H9 (cell line): Measurements from ENCODE around the gene PTPRF. TPM values are rescaled to one million over a fixed set of nuclear protein-coding genes. Genes with fewer than 3 reads are reported as not detected.

ENCODE experiments used
- DNase-seq: peaks from one replicate; pipeline ENCODE4 v3.0.0-alpha.2; 2017
- H2AFZ ChIP-seq: one replicate; pipeline ENCODE4 v1.6.1; 2013; ENCODE audit warnings: mild to moderate bottlenecking, low read length, control low read depth, moderate library complexity
- H2AK5ac ChIP-seq: 2 replicates; pipeline ENCODE4 v1.6.1; 2013; ENCODE audit warnings: low read length, control low read depth, mixed read lengths; ENCODE audit not compliant: insufficient read length
- H2BK120ac ChIP-seq: one replicate; pipeline ENCODE4 v1.6.1; 2013; ENCODE audit warnings: low read depth, mild to moderate bottlenecking, low read length, control low read depth, inconsistent platforms; ENCODE audit not compliant: poor library complexity, severe bottlenecking
- H2BK12ac ChIP-seq: 2 replicates; pipeline ENCODE4 v1.6.1; 2013; ENCODE audit warnings: low read length, control low read depth, mixed read lengths, low read depth; ENCODE audit not compliant: insufficient read length
- H2BK15ac ChIP-seq: 2 replicates; pipeline ENCODE4 v1.6.1; 2013; ENCODE audit warnings: low read depth, low read length, control low read depth
- H2BK20ac ChIP-seq: one replicate; pipeline ENCODE4 v1.6.1; 2013; ENCODE audit warnings: low read depth, mild to moderate bottlenecking, low read length, control low read depth, inconsistent platforms; ENCODE audit not compliant: poor library complexity, severe bottlenecking
- H2BK5ac ChIP-seq: 2 replicates; pipeline ENCODE4 v1.6.1; 2013; ENCODE audit warnings: low read length, control low read depth, mixed read lengths; ENCODE audit not compliant: insufficient read length
- H3K14ac ChIP-seq: 2 replicates; pipeline ENCODE4 v1.6.1; 2013; ENCODE audit warnings: low read length, control low read depth; ENCODE audit not compliant: insufficient read depth
- H3K18ac ChIP-seq: 2 replicates; pipeline ENCODE4 v1.6.1; 2013; ENCODE audit warnings: low read depth, mild to moderate bottlenecking, mixed read lengths, low read length, control low read depth; ENCODE audit not compliant: insufficient read length
- H3K23ac ChIP-seq: 2 replicates; pipeline ENCODE4 v1.6.1; 2013; ENCODE audit warnings: low read length, control low read depth, mixed read lengths, low read depth; ENCODE audit not compliant: insufficient read length
- H3K23me2 ChIP-seq: 2 replicates; pipeline ENCODE4 v1.6.1; 2013; ENCODE audit warnings: low read depth, mild to moderate bottlenecking, mixed read lengths, low read length, control low read depth; ENCODE audit not compliant: insufficient read length, poor library complexity, severe bottlenecking
- H3K27ac ChIP-seq: 2 replicates; pipeline ENCODE4 v1.5.1; 2013; ENCODE audit warnings: low read length, control low read depth, mixed read lengths, low read depth; ENCODE audit not compliant: insufficient read length
- H3K27me3 ChIP-seq: 2 replicates; pipeline ENCODE4 v1.6.1; 2013; ENCODE audit warnings: low read length, control low read depth, inconsistent platforms; ENCODE audit not compliant: insufficient read depth
- H3K4ac ChIP-seq: 2 replicates; pipeline ENCODE4 v1.6.1; 2013; ENCODE audit warnings: low read depth, mild to moderate bottlenecking, control low read depth, inconsistent platforms, low read length, moderate library complexity
- H3K4me1 ChIP-seq: 2 replicates; pipeline ENCODE4 v1.6.1; 2013; ENCODE audit warnings: low read length, control low read depth, inconsistent platforms; ENCODE audit not compliant: insufficient read depth
- H3K4me2 ChIP-seq: 2 replicates; pipeline ENCODE4 v1.6.1; 2013; ENCODE audit warnings: low read length, control low read depth, mixed read lengths; ENCODE audit not compliant: insufficient read length, insufficient read depth
- H3K56ac ChIP-seq: 2 replicates; pipeline ENCODE4 v1.6.1; 2013; ENCODE audit warnings: low read depth, mild to moderate bottlenecking, mixed read lengths, low read length, control low read depth; ENCODE audit not compliant: insufficient read length
- H3K79me1 ChIP-seq: 2 replicates; pipeline ENCODE4 v1.6.1; 2013; ENCODE audit warnings: low read depth, mild to moderate bottlenecking, moderate library complexity, low read length, control low read depth, inconsistent platforms; ENCODE audit not compliant: insufficient read depth, poor library complexity, severe bottlenecking
- H3K79me2 ChIP-seq: 2 replicates; pipeline ENCODE4 v1.6.1; 2013; ENCODE audit warnings: low read length, control low read depth, inconsistent platforms; ENCODE audit not compliant: insufficient read depth
- H3K9ac ChIP-seq: 2 replicates; pipeline ENCODE4 v1.6.1; 2013; ENCODE audit warnings: low read length, control low read depth, mixed read lengths; ENCODE audit not compliant: insufficient read length; ENCODE audit errors: extremely low read depth
- H3K9me3 ChIP-seq: one replicate; pipeline ENCODE4 v1.6.1; 2013; ENCODE audit warnings: low read depth, low read length, inconsistent platforms; ENCODE audit not compliant: control insufficient read depth
- H3T11ph ChIP-seq: one replicate; pipeline ENCODE4 v1.6.1; 2013; ENCODE audit warnings: mild to moderate bottlenecking, low read length, control low read depth, inconsistent platforms
- H4K20me1 ChIP-seq: one replicate; pipeline ENCODE4 v1.6.1; 2013; ENCODE audit not compliant: control insufficient read depth, insufficient read length, insufficient read depth
- H4K5ac ChIP-seq: 2 replicates; pipeline ENCODE4 v1.6.1; 2013; ENCODE audit warnings: low read depth, mild to moderate bottlenecking, mixed read lengths, low read length, control low read depth; ENCODE audit not compliant: insufficient read length
- H4K8ac ChIP-seq: replicated peaks from 2 replicates; pipeline ENCODE4 v1.6.1; 2013; ENCODE audit warnings: low read length, control low read depth, mixed read lengths, low read depth; ENCODE audit not compliant: insufficient read length
- H4K91ac ChIP-seq: 2 replicates; pipeline ENCODE4 v1.6.1; 2013; ENCODE audit warnings: low read depth, mild to moderate bottlenecking, moderate library complexity, mixed read lengths, low read length, control low read depth; ENCODE audit not compliant: insufficient read length
- H3K27ac Mint-ChIP-seq, 3 experiments: 2 replicates in 2 of 3; 3 replicates in 1 of 3; pipeline ENCODE4 v1.8.0; 2020 to 2021; ENCODE audit warnings: mixed read lengths in 3 of 3, mild to moderate bottlenecking in 1 of 3, moderate library complexity in 1 of 3
- H3K27me3 Mint-ChIP-seq: 2 replicates; pipeline ENCODE4 v1.8.0; 2021; ENCODE audit warnings: low read depth, mild to moderate bottlenecking, moderate library complexity, mixed read lengths
- H3K36me3 Mint-ChIP-seq, 3 experiments: 2 replicates in 2 of 3; 3 replicates in 1 of 3; pipeline ENCODE4 v1.8.0; 2020 to 2021; ENCODE audit warnings: low read depth in 3 of 3, mixed read lengths in 3 of 3; ENCODE audit not compliant: insufficient read depth in 1 of 3
- H3K4me1 Mint-ChIP-seq, 2 experiments: 2 replicates each; pipeline ENCODE4 v1.8.0; 2020; ENCODE audit warnings: mixed read lengths in 2 of 2
- H3K4me3 Mint-ChIP-seq, 2 experiments: 2 replicates in 1 of 2; 3 replicates in 1 of 2; pipeline ENCODE4 v1.8.0; 2020 to 2021; ENCODE audit warnings: mild to moderate bottlenecking in 2 of 2, mixed read lengths in 2 of 2, moderate library complexity in 1 of 2
- H3K9me3 Mint-ChIP-seq, 2 experiments: 2 replicates in 1 of 2; 3 replicates in 1 of 2; pipeline ENCODE4 v1.8.0; 2020; ENCODE audit warnings: mild to moderate bottlenecking in 2 of 2, mixed read lengths in 2 of 2, moderate library complexity in 1 of 2
- CTCF ChIP-seq: fragments of 200-600 bp; sonication (generic); conservative IDR thresholded peaks from 3 replicates; pipeline ENCODE4 v1.8.0; 2021; ENCODE audit warnings: antibody characterized with exemption, mild to moderate bottlenecking
- WGBS: extraction: QIAGEN DNeasy Blood & Tissue Kit; methylation state at CpG from one replicate; pipeline ENCODE4 v1.1.7; 2013; ENCODE audit warnings: missing lambda C conversion rate, low lambda C conversion rate, mixed read lengths; ENCODE audit not compliant: insufficient read length; ENCODE audit errors: extremely low coverage; 5-methylcytosine and 5-hydroxymethylcytosine counted together
- total RNA-seq: library from RNA; stranded (reverse); gene quantifications from 2 replicates; pipeline ENCODE4 v1.2.1, GENCODE V29; 2021

PTPRF gene
- total RNA-seq, 1 experiment from 2014 or later: 193 TPM

- Histone ChIP-seq H3K23ac (no peak overlapping the region), H3K27ac (no peak overlapping the region), H2AK5ac (no peak overlapping the region), H3T11ph (no peak overlapping the region), H3K56ac (no peak overlapping the region), H4K20me1 (no peaks in the 10 kb centered on the region), H3K14ac (no peak overlapping the region), H3K23me2 (no peaks in the 10 kb centered on the region), H2AFZ (no peak overlapping the region), H3K79me1 (no peaks in the 10 kb centered on the region), H2BK120ac (no peak overlapping the region), H2BK15ac (no peak overlapping the region), H2BK5ac (no peak overlapping the region), H4K91ac (no peak overlapping the region), H3K27me3 (no peaks in the 10 kb centered on the region), H2BK12ac (no peak overlapping the region), H4K8ac (peak overlapping the region; percentile 79), H3K4me2 (no peak overlapping the region), H3K9ac (no peak overlapping the region), H3K79me2 (no peaks in the 10 kb centered on the region), H2BK20ac (no peak overlapping the region), H3K4ac (no peak overlapping the region), H4K5ac (no peak overlapping the region), H3K4me1 (no peaks in the 10 kb centered on the region), H3K18ac (no peak overlapping the region), H3K9me3 (no peaks in the 10 kb centered on the region)
- Mint-ChIP-seq H3K27ac (peak overlapping the region in 2 of 3 experiments; percentile 30 to 35; a peak in 2 of 7 replicates), H3K9me3 (no peaks in the 10 kb centered on the region; a peak in 1 of 5 replicates), H3K27me3 (no peaks in the 10 kb centered on the region), H3K36me3 (peaks cover 8 to 40% (median 34%) of the 10 kb centered on the region in 3 experiments), H3K4me3 (no peak overlapping the region), H3K4me1 (peaks cover 0 to 3% of the 10 kb centered on the region in 2 experiments; a peak in 1 of 4 replicates)
- no CpG with 5 or more reads among the region's 16 CpGs for WGBS
- TF ChIP-seq CTCF: no peak
- DNase-seq: no peak
Measured at GRCh38 chr1:43625063-43625780, 94.5 kb downstream of the PTPRF start.
